Brain microvascular endothelial cell (primary cell): Measurements from ENCODE around the gene IFNA17.
"Not testable (repeated sequence)": the region's sequence is repeated elsewhere in the genome, so short reads cannot be mapped to it uniquely, and the experiment has no call there.

Source experiments
- DNase-seq: peaks from one replicate; pipeline ENCODE4 v3.0.0-alpha.2; 2020
- H3K27ac ChIP-seq: fragments of 250-450 bp; sonication (Bioruptor Pico); 2 replicates; pipeline ENCODE4 v1.5.1; 2020; ENCODE audit warnings: mild to moderate bottlenecking, moderate library complexity
- H3K27me3 ChIP-seq: fragments of 250-450 bp; sonication (Bioruptor Pico); replicated peaks from 2 replicates; pipeline ENCODE4 v1.5.1; 2020; ENCODE audit warnings: mild to moderate bottlenecking
- H3K36me3 ChIP-seq: fragments of 250-450 bp; sonication (Bioruptor Pico); replicated peaks from 2 replicates; pipeline ENCODE4 v1.5.1; 2020; ENCODE audit warnings: mild to moderate bottlenecking
- H3K4me3 ChIP-seq: 2 replicates; pipeline ENCODE4 v1.5.1; 2011; ENCODE audit warnings: low read depth, mild to moderate bottlenecking, control low read depth, low read length, moderate library complexity
- CTCF ChIP-seq: IDR thresholded peaks from 2 replicates; pipeline ENCODE4 v1.5.1; 2011; ENCODE audit warnings: low read depth, mild to moderate bottlenecking, moderate library complexity, low read length, control low read depth, inconsistent platforms; ENCODE audit errors: missing control alignments
- in situ Hi-C: cut with HindIII; loops from 2 replicates; pipeline ENCODE4 v1.10.0; 2017; ENCODE audit warnings: low sequenced_read_pairs, low pct_ligation_motif_present

IFNA17 gene

GRCh38 chr9:21210311-21210710 lies 17.7 kb downstream of the IFNA17 start:
- no peak for DNase-seq
- no peak for TF ChIP-seq CTCF
- Histone ChIP-seq H3K27me3 (no peaks in the 10 kb centered on the region), H3K4me3 (no peak overlapping the region), H3K36me3 (no peaks in the 10 kb centered on the region), H3K27ac (no peak overlapping the region)
- in situ Hi-C loops: no loop called here

- in situ Hi-C loops: not testable (repeated sequence)
Observed at GRCh38 chr9:21207043-21207442, 21.0 kb downstream of the IFNA17 start, which contains the start of gene IFNA10. Gene IFNA10 (minus strand): TSS chr9:21207143. CDS start chr9:21207097, 46 bp downstream.

GRCh38 chr9:21205204-21205603 lies 22.8 kb downstream of the IFNA17 start:
- DNase-seq: no peak
- Histone ChIP-seq H3K4me3 (no peak overlapping the region), H3K27ac (no peak overlapping the region), H3K36me3 (no peaks in the 10 kb centered on the region), H3K27me3 (no peaks in the 10 kb centered on the region)
- TF ChIP-seq CTCF: no peak
- in situ Hi-C loops: no loop called here

More at GRCh38 chr9:21207043-21207442, 21.0 kb downstream of the IFNA17 start, which contains the start of gene IFNA10:
- H3K36me3 ChIP-seq, DNase-seq, H3K27me3 ChIP-seq, H3K27ac ChIP-seq, H3K4me3 ChIP-seq: not testable (repeated sequence)

- H3K36me3 ChIP-seq, DNase-seq, H3K27me3 ChIP-seq, H3K27ac ChIP-seq, H3K4me3 ChIP-seq, in situ Hi-C loops: not testable (repeated sequence)
Observed at GRCh38 chr9:21202105-21202504, 25.9 kb downstream of the IFNA17 start, which contains the start of gene IFNA7. Gene IFNA7 (minus strand): TSS chr9:21202205. CDS start chr9:21202165, 40 bp downstream.

GRCh38 chr9:21194867-21195776 lies 32.9 kb downstream of the IFNA17 start:
- TF ChIP-seq CTCF: peak; percentile 66
- H3K36me3 ChIP-seq, in situ Hi-C loops, H3K27ac ChIP-seq, H3K4me3 ChIP-seq, H3K27me3 ChIP-seq: not testable (repeated sequence)
- peak; percentile 53 for DNase-seq

GRCh38 chr9:21187487-21187886 lies 40.5 kb downstream of the IFNA17 start, which contains the start of gene IFNA4:
Gene IFNA4 (minus strand): TSS chr9:21187587. CDS start chr9:21187531, 56 bp downstream.
- DNase-seq, H3K27me3 ChIP-seq, H3K27ac ChIP-seq, H3K4me3 ChIP-seq, H3K36me3 ChIP-seq, in situ Hi-C loops: not testable (repeated sequence)

GRCh38 chr9:21182810-21183736 lies 44.9 kb downstream of the IFNA17 start:
- H3K4me3 ChIP-seq, H3K27ac ChIP-seq, in situ Hi-C loops, H3K36me3 ChIP-seq, H3K27me3 ChIP-seq: not testable (repeated sequence)
- TF ChIP-seq CTCF: peak; percentile 67
- DNase-seq: peak; percentile 44
